ENCODE measurements around the gene MGLL.

DNA sequence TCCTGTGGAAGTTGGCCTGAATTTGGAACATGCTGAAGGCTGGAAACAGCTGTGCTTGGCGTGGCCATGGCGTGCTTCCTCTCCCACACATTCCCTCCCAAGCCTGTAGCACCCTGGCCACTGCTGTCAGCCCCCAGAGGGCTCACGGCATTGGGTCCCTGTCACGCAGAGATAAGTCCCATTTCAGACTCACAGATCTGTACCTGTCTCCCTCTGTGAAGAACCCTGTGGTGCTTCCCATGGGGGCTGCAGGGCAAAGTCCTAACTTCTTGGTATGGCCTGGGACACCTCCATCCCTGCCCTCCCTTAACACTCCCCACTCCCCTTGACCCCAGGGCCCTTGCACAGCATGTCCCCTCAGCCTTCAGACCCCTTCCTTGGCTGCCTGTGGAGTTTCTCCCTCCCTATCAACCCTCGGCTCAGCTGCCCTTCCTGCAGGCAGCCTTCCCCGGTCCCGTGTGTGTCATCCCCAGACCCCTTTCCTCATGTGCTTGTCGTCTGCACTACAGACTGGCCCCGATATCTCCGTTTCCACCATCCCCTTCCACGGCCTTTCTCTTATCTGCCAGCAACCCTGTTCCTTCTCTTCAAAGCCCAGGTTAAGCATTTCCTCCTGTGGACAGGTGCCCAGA, 120.9 kb downstream of the MGLL start:
- TF ChIP-seq, protein P1, sequence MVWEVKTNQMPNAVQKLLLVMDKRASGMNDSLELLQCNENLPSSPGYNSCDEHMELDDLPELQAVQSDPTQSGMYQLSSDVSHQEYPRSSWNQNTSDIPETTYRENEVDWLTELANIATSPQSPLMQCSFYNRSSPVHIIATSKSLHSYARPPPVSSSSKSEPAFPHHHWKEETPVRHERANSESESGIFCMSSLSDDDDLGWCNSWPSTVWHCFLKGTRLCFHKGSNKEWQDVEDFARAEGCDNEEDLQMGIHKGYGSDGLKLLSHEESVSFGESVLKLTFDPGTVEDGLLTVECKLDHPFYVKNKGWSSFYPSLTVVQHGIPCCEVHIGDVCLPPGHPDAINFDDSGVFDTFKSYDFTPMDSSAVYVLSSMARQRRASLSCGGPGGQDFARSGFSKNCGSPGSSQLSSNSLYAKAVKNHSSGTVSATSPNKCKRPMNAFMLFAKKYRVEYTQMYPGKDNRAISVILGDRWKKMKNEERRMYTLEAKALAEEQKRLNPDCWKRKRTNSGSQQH (CRISPR knock-in tag; IDR thresholded peaks at IDR 0.05) = no peak
- TF ChIP-seq ZBTB43 (CRISPR knock-in tag; IDR thresholded peaks at IDR 0.05) = no peak
- TF ChIP-seq ZNF384 (IDR thresholded peaks at IDR 0.05; ENCODE audit: low read depth, low read length) = no peak
- TF ChIP-seq RNF2 (IDR thresholded peaks at IDR 0.05) = no peak
- TF ChIP-seq TOE1 (IDR thresholded peaks at IDR 0.05; ENCODE audit: borderline replicate concordance) = no peak
- no peak for TF ChIP-seq TOE1 (CRISPR knock-in tag; IDR thresholded peaks at IDR 0.05; ENCODE audit: borderline replicate concordance, low read depth)
- TF ChIP-seq, protein P2, sequence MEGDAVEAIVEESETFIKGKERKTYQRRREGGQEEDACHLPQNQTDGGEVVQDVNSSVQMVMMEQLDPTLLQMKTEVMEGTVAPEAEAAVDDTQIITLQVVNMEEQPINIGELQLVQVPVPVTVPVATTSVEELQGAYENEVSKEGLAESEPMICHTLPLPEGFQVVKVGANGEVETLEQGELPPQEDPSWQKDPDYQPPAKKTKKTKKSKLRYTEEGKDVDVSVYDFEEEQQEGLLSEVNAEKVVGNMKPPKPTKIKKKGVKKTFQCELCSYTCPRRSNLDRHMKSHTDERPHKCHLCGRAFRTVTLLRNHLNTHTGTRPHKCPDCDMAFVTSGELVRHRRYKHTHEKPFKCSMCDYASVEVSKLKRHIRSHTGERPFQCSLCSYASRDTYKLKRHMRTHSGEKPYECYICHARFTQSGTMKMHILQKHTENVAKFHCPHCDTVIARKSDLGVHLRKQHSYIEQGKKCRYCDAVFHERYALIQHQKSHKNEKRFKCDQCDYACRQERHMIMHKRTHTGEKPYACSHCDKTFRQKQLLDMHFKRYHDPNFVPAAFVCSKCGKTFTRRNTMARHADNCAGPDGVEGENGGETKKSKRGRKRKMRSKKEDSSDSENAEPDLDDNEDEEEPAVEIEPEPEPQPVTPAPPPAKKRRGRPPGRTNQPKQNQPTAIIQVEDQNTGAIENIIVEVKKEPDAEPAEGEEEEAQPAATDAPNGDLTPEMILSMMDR (IDR thresholded peaks at IDR 0.05 in 2 of 3, conservative IDR thresholded peaks at IDR 0.05 in 1 of 3; ENCODE audit: insufficient read depth in 2 of 3, low read depth in 1 of 3, low read length in 3 of 3) = no peak
- no peak for TF ChIP-seq TEAD4 (IDR thresholded peaks at IDR 0.05; ENCODE audit: low read length)
- no peak for TF ChIP-seq TEAD4 (CRISPR knock-in tag; IDR thresholded peaks at IDR 0.05; ENCODE audit: borderline replicate concordance)
- TF ChIP-seq, protein P3, sequence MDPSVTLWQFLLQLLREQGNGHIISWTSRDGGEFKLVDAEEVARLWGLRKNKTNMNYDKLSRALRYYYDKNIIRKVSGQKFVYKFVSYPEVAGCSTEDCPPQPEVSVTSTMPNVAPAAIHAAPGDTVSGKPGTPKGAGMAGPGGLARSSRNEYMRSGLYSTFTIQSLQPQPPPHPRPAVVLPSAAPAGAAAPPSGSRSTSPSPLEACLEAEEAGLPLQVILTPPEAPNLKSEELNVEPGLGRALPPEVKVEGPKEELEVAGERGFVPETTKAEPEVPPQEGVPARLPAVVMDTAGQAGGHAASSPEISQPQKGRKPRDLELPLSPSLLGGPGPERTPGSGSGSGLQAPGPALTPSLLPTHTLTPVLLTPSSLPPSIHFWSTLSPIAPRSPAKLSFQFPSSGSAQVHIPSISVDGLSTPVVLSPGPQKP (CRISPR knock-in tag; IDR thresholded peaks at IDR 0.05) = no peak
